ENCODE measurements around the gene PROSER2.

- TF ChIP-seq CTCF (IDR thresholded peaks at IDR 0.05), result no peak
- TF ChIP-seq POLR2A (IDR thresholded peaks at IDR 0.05), result no peak
Observed at GRCh38 chr10:11901833-11902475, 78.8 kb downstream of the PROSER2 start.
